ENCODE data around the gene GNPDA1. TPM values are rescaled to one million over a fixed set of nuclear protein-coding genes. Genes with fewer than 3 reads are reported as not detected.

Gene GNPDA1
- total and polyA plus RNA-seq, 9 of the 15 experiments (the other 6 are each of a cell fraction or from before 2014, with no cell fraction given): 14.1 to 145 (median 52.2) TPM

GRCh38 chr5:141969783-141970771 lies 42.8 kb downstream of the GNPDA1 start (continued):
- no peak for TF ChIP-seq USF1 (CRISPR knock-in tag; IDR thresholded peaks at IDR 0.05)
- TF ChIP-seq CBX3 (IDR thresholded peaks at IDR 0.05; ENCODE audit: borderline replicate concordance in 1 of 2, low read length in 2 of 2): peak in 1 of 2 experiments; percentile 78; a peak in 1 of 3 replicates
- no peak for TF ChIP-seq KLF6 (CRISPR knock-in tag; IDR thresholded peaks at IDR 0.05; ENCODE audit: borderline replicate concordance)
- no peak for TF ChIP-seq SRSF7 (optimal IDR thresholded peaks at IDR 0.05; ENCODE audit: low read depth, low read length)
- no peak for TF ChIP-seq XRCC5 (IDR thresholded peaks at IDR 0.05; ENCODE audit: low read depth, low read length)
- TF ChIP-seq PHB (CRISPR knock-in tag; IDR thresholded peaks at IDR 0.05): no peak
- 0 out of 2 replicates have a peak, but pooled peaks have one; percentile 14 for TF ChIP-seq ZNF444 (CRISPR knock-in tag; IDR thresholded peaks at IDR 0.05)
- TF ChIP-seq ID3 (CRISPR knock-in tag; IDR thresholded peaks at IDR 0.05): no peak
- TF ChIP-seq ID3 (tag; IDR thresholded peaks at IDR 0.05): no peak
- TF ChIP-seq TARDBP (IDR thresholded peaks at IDR 0.05): no peak
- TF ChIP-seq ZNF589 (CRISPR knock-in tag; IDR thresholded peaks at IDR 0.05; ENCODE audit: low read depth): no peak
- TF ChIP-seq ZBTB40 (IDR thresholded peaks at IDR 0.05): no peak
- TF ChIP-seq ZBTB40 (CRISPR knock-in tag; IDR thresholded peaks at IDR 0.05): no peak
- no peak for TF ChIP-seq POLR3G (IDR thresholded peaks at IDR 0.05; ENCODE audit: extremely low read depth, insufficient read length, insufficient replicate concordance)
